Measurements from ENCODE around the gene KLHL9.
A peak's percentile ranks its signal among the peaks of the same experiment; 100 is the strongest.

Gene KLHL9

GRCh38 chr9:21317956-21318923 lies 17.0 kb downstream of the KLHL9 start:
- peak; percentile 31 to 68 for DNase-seq

DNA sequence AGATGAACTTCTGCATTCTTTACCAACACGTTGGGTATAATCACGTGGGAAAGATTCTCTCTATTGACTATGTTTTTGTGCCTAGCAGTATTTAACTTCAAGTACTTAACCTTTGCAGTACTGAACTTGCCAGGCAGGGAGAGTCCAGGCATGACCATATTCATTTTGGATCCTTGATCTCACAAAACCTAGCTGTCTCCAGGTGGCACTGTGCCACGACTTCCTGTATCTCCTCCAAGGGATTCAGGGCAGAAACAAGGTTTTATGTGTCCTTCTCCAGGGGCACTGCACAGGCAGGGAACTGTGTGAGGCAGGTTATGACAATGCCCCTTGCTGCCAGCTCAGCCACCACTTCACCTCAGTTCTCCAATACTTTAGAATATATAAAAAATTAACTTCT lies 18.3 kb downstream of the KLHL9 start:
- no peak for DNase-seq

DNA sequence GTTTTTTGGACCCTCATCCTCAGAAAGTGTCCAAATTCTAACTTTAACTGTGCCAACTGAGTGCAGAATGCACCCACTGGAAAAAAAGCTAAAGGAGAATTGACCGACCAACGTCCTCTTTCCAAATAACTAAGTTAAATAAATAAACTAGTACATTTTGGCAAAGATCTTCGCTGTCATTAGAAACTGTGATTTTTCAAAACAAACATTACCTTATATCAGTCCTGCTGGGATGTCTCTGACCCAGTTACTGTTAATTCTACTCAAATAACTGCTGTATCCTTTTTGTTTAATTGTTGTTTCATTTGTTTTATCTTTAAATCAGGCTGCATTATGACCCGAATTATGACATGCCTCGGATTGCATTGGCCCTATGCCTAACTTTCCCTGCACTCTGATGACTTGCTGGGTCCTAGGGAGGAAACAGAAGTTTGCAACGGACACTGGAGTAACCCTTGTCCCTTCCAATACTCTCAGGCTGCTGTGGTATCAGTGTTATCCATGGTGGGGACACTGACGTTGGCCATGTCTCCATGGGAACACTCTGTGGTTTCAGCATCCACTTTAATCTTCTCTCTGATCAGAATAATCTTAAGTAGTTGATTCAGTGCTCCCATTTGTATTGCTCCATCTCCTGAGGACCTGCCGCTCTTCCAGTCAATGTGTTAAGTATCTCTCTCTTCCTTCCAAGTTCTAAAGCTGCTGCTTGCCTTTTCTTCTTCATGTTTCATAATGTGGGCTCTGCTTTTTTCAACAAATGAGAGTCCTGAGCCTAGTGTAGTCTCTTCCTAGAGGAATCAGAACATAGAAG lies 19.0 kb downstream of the KLHL9 start:
- no peak for DNase-seq

- DNase-seq, result no peak
These were observed 21.1 kb downstream of the KLHL9 start for GRCh38 chr9:21314152-21314551.

DNA sequence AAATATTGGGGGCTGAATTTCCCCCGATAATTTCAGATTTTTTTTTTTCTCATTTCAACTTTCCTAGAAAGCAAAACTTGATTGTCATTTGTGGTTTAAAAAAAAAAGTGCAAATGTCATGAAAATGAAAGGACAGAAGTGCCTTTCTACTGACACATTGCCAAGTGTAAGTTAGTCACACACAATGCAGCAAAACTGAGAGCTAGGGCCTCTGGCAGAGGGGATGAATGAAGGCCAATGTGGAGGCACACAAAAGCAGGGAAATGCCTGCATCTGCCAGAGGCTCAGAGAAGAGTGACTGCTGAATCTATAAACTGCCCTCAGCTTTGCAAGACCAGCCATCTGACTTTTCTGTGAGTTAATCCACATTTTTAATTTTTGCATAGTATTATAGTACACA lies 23.3 kb downstream of the KLHL9 start:
- DNase-seq, result no peak

- DNase-seq, result no peak
These were observed 30.0 kb downstream of the KLHL9 start, which contains the start of gene IFNA5 for GRCh38 chr9:21305213-21305612. TSS of gene IFNA5 (minus strand) at chr9:21305313. CDS start at chr9:21305256, 57 bp downstream.

GRCh38 chr9:21295992-21296391 lies 39.2 kb downstream of the KLHL9 start:
- peak; percentile 25 to 34 for DNase-seq

GRCh38 chr9:21294904-21295538 lies 40.2 kb downstream of the KLHL9 start:
- no peak for DNase-seq

GRCh38 chr9:21294364-21294774 lies 40.8 kb downstream of the KLHL9 start:
- DNase-seq, result peak in 1 of 2 donors; percentile 12

DNA sequence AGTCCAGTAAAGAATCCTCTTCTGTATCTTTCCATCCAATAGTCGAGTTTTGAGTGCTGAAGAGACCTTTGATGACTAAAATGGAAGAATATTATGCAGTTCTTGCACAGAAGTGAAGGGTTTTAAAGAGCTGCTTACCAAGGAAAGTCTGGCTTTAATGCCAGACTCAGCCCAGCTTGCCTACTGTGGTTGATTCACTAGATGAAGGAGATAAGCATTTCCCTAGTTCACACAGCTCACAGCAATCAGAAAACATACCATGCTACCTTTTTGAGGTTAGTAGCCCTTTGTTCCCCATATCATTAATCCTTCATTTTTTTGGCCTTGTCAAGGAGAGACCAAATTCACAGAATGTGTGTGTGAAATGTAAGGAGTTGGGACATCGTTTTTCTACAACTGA lies 45.4 kb downstream of the KLHL9 start:
- no peak for DNase-seq

GRCh38 chr9:21287280-21287679 lies 47.9 kb downstream of the KLHL9 start:
- no peak for DNase-seq

- peak; percentile 78 to 80 for DNase-seq
These were observed 48.5 kb downstream of the KLHL9 start for GRCh38 chr9:21286659-21287058.

GRCh38 chr9:21286099-21286498 lies 49.1 kb downstream of the KLHL9 start:
- no peak for DNase-seq

- peak; percentile 21 to 70 for DNase-seq
These were observed 53.9 kb downstream of the KLHL9 start for GRCh38 chr9:21281275-21281674.
